Mesothelial cell of epicardium (in vitro differentiated cells): Measurements from ENCODE around the gene PCDHA10. TPM values are rescaled to one million over a fixed set of nuclear protein-coding genes. Genes with fewer than 3 reads are reported as not detected.
"Not testable (repeated sequence)": the region's sequence is repeated elsewhere in the genome, so short reads cannot be mapped to it uniquely, and the experiment has no call there.

Source experiments
- DNase-seq, 2 experiments: peaks; one replicate each; pipeline ENCODE4 v3.0.0; 2021; ENCODE audit warnings: low spot score in 2 of 2; ENCODE audit not compliant: unreplicated experiment in 2 of 2
- H3K27ac Mint-ChIP-seq: 2 replicates; pipeline ENCODE4 v1.8.0; 2021; ENCODE audit warnings: mixed read lengths
- H3K27me3 Mint-ChIP-seq: 2 replicates; pipeline ENCODE4 v1.8.0; 2021; ENCODE audit warnings: low read depth, mixed read lengths
- H3K36me3 Mint-ChIP-seq: 2 replicates; pipeline ENCODE4 v1.8.0; 2021; ENCODE audit warnings: mixed read lengths
- H3K4me1 Mint-ChIP-seq: 2 replicates; pipeline ENCODE4 v1.8.0; 2021; ENCODE audit warnings: mixed read lengths
- H3K4me3 Mint-ChIP-seq: 2 replicates; pipeline ENCODE4 v1.8.0; 2021; ENCODE audit warnings: mild to moderate bottlenecking, moderate library complexity, mixed read lengths
- H3K9me3 Mint-ChIP-seq: 2 replicates; pipeline ENCODE4 v1.8.0; 2021; ENCODE audit warnings: mixed read lengths
- CTCF ChIP-seq: fragments of 200-600 bp; sonication (generic); IDR thresholded peaks from one replicate; pipeline ENCODE4 v1.5.0; 2021; ENCODE audit warnings: antibody characterized with exemption; ENCODE audit not compliant: unreplicated experiment
- total RNA-seq: library from RNA; stranded (reverse); gene quantifications from 3 replicates; pipeline ENCODE4 v1.2.1, GENCODE V29; 2021

PCDHA10 gene
- total RNA-seq, 1 donor from 2014 or later: 20.1 TPM

GRCh38 chr5:140822281-140822629 is 33.4 kb upstream of the PCDHA10 start:
- H3K4me3 Mint-ChIP-seq: no peak overlapping the region
- no peak for TF ChIP-seq CTCF
- H3K36me3 Mint-ChIP-seq: peaks cover 34% of the 10 kb centered on the region
- no peak for DNase-seq
- H3K27me3 Mint-ChIP-seq: no peaks in the 10 kb centered on the region
- H3K4me1 Mint-ChIP-seq: no peaks in the 10 kb centered on the region
- peaks cover 25% of the 10 kb centered on the region for H3K9me3 Mint-ChIP-seq
- no peak overlapping the region for H3K27ac Mint-ChIP-seq

GRCh38 chr5:140822969-140823368 is 32.7 kb upstream of the PCDHA10 start:
- not testable (repeated sequence) for DNase-seq, H3K4me3 Mint-ChIP-seq, H3K27me3 Mint-ChIP-seq, H3K4me1 Mint-ChIP-seq, H3K27ac Mint-ChIP-seq
- Mint-ChIP-seq H3K9me3 (peaks cover 18% of the 10 kb centered on the region), H3K36me3 (peaks cover 35% of the 10 kb centered on the region)

GRCh38 chr5:140823475-140823874 is 32.2 kb upstream of the PCDHA10 start:
- Mint-ChIP-seq H3K4me1 (peaks cover 2% of the 10 kb centered on the region), H3K36me3 (peaks cover 38% of the 10 kb centered on the region), H3K4me3 (no peak overlapping the region), H3K27me3 (no peaks in the 10 kb centered on the region), H3K27ac (no peak overlapping the region), H3K9me3 (peaks cover 19% of the 10 kb centered on the region)
- TF ChIP-seq CTCF: no peak
- DNase-seq: no peak

GRCh38 chr5:140827704-140828361 is 27.9 kb upstream of the PCDHA10 start, which contains the start of gene PCDHA6:
PCDHA6 (plus strand) TSS chr5:140827960; CDS start chr5:140828092, 132 bp downstream.
- no peak for DNase-seq
- Mint-ChIP-seq H3K4me1 (peaks cover 2% of the 10 kb centered on the region), H3K36me3 (peaks cover 57% of the 10 kb centered on the region), H3K9me3 (peaks cover 33% of the 10 kb centered on the region), H3K27me3 (no peaks in the 10 kb centered on the region), H3K27ac (peak within 1 kb of the TSS; percentile 84), H3K4me3 (peak within 1 kb of the TSS; percentile 75)
- TF ChIP-seq CTCF: peak; percentile 19

GRCh38 chr5:140828362-140828737 is 27.3 kb upstream of the PCDHA10 start:
- H3K27ac Mint-ChIP-seq: peak overlapping the region; percentile 84
- H3K4me3 Mint-ChIP-seq: peak overlapping the region; percentile 75
- H3K27me3 Mint-ChIP-seq: no peaks in the 10 kb centered on the region
- TF ChIP-seq CTCF: peak; percentile 3
- peaks cover 2% of the 10 kb centered on the region for H3K4me1 Mint-ChIP-seq
- peaks cover 59% of the 10 kb centered on the region for H3K36me3 Mint-ChIP-seq
- H3K9me3 Mint-ChIP-seq: peaks cover 37% of the 10 kb centered on the region
- no peak for DNase-seq

GRCh38 chr5:140829511-140830501 is 25.9 kb upstream of the PCDHA10 start:
- peaks cover 65% of the 10 kb centered on the region for H3K36me3 Mint-ChIP-seq

More at GRCh38 chr5:140829511-140830501, 25.9 kb upstream of the PCDHA10 start:
- not testable (repeated sequence) for H3K4me3 Mint-ChIP-seq, H3K27ac Mint-ChIP-seq, H3K4me1 Mint-ChIP-seq, H3K27me3 Mint-ChIP-seq, DNase-seq
- peaks cover 46% of the 10 kb centered on the region for H3K9me3 Mint-ChIP-seq
